ENCODE results near the gene GJB3.
"Not testable (repeated sequence)": the region's sequence is repeated elsewhere in the genome, so short reads cannot be mapped to it uniquely, and the experiment has no call there.

GJB3 gene

DNA sequence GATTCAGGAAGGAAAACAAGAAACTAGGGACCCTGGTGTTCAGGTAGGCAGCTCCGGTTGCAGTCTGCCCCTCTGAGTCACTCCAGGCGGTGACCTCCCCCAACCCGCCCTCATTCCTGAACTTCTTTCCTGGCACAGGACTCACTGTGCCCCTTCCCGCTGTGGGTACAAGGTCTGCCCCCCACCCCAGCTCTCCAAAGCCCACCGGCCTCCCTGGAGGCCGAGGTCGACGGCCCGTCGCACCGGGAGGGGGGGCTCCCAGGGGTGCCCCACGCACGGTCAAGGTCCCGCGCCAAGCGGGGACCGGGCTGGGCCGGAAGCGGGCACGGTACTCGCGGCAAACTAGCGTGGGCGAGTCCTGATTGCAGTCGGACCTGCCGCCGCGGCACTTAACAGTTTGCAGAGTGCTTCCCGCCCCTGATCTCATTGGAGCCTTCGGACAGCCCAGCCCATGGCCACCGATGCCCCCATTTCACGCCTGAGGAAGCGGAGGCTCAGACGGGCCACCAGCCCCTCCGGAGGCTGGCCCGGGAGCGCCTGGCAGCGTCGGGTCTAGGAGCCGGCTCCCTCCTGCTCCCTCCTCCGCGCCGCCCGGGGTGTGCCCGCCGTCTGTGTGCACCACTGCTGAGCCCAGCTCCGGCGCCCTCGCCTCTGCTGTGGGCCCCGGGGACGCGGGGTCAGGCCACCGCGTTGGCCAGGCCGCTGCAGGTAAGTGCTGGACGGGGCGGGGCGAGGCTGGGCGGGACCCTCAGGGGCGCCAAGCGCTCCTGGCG, at the start of gene GJB3:
Gene GJB3, plus strand, starts transcription at position 144 of the 773 bp plus-strand sequence. CDS start 3,549 bp downstream, outside the sequence.
- DNase-seq = peak; percentile 18

DNA sequence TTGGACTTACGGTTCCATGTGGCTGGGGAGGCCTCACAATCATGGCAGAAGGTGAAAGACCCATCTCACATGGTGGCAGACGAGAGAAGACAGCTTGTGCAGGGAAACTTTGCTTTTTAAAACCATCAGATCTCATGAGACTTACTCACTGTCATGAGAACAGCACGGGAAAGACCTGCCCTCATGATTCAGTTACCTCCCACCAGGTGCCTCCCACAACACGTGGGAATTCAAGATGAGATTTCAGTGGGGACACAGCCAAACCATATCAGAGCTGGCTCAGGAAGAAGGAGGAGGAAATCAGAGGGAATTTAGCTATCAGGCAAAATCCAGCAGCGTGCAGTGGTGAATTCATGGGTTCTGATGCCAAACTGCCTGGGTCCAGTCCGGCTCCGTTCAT, 48.2 kb upstream of the GJB3 start:
- not testable (repeated sequence) for DNase-seq

DNA sequence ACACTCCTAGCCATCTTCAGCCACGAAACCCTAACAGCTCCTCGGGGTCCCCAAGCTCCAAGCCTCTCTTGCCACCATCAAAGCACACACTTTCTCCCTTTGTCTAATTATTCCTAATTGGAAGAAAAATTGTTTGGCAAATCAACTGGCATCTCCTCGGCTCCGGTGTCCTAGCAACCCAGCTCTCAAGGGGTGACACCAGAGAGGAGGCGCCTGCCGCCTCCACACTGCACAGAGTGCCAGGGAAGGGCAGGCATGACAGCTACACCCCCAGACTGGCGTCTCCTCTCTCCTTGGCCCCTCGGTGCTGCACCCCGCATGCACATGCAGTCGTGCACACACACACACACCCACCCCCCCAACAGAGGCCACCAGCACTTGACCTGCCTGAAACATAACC, 44.3 kb upstream of the GJB3 start:
- no peak for DNase-seq

DNA sequence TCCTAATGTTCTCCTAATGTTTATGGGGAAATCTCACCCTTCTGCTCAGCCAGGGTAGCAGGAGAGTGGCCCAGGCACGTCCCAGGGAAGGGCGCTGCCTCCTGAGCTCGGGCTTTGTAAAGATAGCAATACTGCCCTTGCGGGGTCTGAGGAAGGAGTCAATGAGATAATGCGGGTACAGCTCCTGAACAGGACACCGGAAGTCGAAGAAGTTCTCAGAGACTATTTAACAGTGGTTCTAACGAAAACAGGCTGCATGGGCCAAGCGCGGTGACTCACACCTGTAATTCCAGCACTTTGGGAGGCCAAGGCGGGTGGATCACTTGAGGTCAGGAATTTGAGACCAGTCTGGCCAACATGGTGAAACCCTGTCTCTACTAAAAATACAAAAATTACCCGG, 43.8 kb upstream of the GJB3 start:
- DNase-seq = not testable (repeated sequence)

DNA sequence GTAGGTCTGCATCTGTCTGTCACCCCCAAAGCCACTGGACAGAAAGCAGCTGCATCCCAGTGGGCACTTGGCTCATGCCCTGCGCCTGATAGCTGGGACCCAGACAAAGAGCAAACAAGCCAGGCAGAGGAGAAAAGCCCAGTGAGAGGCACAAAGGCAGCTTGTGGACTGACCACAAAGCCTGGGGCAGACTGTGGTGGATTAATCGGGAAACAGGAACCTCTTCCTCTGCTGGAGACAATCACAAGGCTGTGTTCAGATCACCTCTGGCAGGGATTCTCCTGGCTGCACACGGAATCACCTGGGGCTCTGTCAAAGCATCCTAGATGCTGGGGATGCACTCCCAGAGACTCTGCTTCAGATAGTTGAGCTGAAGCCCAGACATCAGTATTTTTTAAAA, 41.4 kb upstream of the GJB3 start:
- no peak for DNase-seq

DNA sequence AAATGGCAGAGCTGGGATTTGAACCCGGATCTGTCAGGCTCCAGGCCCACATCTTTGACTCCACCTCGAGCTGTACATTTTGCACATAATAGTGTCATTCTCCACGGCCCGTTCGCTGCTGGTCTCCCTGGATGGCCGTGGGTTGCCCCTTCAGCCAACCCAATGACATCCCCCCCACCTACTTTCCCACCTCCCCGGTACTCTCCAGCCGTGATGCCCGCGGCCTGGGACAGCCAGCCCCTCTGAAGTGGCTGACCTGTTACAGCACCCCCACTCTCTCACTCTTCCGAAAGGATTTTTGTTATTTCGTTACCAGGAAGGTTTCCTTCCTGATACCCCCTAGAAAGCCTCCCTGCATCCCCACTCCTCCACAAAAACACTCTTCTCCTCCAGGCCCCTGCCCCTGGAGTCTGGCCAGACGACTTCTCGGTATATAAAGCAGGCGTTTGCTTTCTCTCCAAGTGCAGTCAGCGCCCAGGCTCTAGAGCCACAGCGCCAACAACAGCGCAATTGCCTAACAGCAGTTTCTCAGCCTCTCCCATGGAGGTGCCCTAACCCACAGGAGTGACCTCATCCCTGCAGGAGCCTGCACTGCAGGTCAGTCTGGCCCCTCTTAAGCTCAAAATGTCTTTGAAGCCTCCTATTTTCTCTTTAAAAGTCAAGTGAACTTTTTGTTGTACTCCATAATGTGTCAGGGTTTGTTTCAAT, 40.7 kb upstream of the GJB3 start:
- DNase-seq = no peak

DNA sequence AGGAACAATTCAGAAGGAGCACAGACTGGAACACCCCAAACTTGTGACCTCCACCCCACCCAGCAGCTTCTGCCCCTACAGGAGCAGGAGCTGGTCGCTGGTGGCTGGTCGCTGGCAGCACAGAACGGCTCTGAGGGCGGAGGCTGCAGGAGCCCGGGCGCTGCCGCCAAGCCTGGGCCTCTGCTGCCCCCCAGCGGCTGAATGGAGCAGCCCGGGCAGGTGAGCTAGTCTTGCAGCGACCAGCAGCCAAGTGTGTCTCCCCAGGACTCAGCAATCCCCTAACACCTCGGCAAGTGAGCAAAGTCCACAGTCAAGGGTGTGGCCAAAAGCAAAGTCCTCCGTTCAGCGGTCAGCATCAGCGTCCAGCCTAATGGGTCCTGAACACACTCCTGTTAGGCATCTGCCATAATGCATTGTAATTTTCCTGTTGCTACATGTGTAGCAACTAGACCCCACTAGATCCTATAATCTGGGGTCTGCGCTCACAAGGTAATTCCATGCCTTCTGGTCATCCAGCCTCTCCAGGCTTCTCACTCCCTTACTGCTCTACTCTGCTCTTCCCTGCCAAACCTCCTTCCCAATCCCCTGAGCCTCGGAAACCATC, 38.2 kb upstream of the GJB3 start:
- peak; percentile 88 for DNase-seq

DNA sequence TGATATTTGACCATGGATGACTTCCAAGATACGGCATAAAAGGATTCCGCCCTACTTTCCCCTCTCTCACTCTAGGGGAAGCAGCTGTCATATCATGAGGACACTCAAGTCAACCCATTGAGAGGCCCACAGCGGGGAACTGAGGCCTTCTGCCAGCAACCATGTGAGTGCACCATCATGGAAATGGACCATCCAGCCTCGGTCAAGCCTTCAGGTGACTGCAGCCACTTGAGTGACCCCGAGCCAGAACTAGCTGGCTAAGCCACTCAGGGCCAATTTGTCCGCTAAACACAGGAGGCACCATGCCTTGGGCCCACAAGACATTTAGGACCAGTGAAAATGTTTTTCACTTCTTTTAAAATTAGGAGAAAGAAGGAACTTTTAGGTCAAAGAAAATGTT, 37.2 kb upstream of the GJB3 start:
- DNase-seq = no peak

DNA sequence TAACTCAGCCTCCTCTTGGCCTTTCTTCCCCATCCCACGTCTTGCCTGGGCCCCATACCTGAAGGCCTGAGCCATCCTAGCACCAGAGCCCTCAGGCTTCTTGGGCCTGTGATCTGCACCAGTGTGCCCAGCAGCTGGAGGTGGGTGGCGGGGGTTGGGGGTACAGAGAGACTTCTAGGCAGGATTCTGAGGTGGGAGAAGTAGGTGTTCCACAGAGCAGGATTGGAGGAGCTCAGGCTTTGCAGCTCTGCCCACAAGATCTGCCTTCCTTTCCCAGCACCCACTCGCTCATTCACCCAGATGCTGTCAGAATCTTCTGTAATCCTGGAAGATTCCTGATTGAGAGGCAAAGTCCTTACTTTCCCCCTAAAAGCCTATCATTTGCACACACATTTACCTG, 36.2 kb upstream of the GJB3 start:
- DNase-seq = no peak

DNA sequence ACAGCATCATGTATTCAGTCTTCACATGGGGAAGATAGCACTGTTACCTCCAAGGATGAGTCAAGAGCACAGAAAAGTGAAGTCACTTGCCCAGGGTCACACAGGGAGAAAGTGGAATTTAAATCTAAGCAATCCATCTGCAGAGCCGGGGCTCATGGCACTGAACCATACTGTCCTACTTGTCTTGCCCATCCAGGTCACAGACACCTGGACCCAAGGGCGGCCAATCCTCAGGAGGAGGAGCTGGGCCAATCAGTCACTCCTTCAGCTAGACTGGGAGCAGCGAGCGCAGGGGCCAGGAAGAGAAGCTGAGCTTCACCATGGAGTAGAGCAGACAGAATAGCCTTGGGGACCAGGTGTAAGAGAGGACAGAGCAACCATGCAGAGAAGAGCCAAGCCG, 35.3 kb upstream of the GJB3 start:
- no peak for DNase-seq

DNA sequence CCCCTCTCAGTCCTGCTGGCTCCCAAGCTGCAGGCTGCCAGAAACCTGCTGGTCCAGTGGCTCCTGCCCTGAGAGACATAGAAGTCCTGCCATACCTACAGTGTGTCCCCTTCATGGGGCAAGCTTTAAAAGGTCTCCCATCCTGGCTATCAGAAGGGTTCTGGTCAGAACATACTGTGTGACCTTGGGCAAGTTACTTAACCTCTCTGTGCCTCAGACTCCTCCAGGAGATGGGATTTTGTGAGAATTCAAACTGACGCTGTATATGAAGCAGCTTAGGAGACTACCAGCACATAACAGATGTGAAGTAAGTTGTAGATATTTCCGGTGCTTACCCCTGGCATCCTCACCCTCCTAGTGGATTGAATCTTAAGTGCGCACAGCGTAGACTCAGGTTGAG, 34.9 kb upstream of the GJB3 start:
- DNase-seq = no peak

DNA sequence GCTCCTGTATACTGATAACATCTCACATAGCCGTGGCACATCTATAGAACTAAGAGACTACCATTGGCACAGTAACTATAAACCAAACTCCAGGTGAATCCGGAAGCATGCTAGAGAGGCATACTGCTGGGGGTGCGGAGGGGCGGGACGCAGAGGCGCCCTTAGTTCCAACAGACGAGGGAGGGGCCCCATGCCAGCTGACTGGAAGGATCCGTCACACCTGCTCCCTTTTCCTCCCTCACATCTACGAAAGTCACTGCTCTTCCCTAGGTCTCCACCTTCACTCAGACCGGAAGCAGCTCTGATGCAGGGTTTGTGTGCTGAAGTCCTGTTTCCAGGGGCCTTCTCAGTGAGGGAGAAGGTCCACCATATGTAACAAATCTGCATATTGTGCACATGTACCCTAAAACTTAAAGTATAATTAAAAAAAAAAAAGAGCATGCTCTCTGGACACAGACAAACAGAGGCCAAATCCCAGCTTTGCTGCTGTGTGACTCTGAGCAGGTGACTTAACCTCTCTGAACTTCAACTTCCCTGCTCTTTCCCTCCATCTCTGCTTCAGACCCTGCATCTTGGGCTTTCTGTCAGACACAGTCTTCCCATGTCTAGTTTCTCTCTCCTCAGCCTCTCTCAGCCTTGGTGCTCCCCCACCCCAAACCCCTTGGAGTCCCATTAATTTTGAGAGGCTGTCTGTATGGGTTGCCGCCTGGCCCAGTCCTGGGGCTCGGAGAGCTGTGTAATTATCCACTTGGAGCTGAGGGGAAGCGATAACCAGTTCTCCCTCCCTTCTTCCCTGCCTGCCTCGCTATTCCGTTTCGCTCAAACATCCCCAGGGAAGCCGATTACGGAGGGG, 34.0 kb upstream of the GJB3 start:
- no peak for DNase-seq

DNA sequence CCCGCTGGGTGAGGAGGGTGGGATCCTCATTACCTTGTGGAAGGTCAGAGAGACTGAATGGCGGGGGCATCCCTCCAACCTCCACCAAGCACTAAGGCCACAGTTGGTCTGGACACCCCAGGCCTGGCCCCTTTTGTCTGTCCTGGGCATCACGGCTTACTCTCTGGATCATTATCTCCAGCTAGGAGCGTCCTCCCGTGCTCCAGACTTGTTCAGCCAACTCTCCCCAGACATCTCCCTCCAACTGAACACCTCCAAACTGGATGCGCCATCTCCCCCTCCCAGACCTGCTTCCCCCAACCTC, 33.4 kb upstream of the GJB3 start:
- no peak for DNase-seq

DNA sequence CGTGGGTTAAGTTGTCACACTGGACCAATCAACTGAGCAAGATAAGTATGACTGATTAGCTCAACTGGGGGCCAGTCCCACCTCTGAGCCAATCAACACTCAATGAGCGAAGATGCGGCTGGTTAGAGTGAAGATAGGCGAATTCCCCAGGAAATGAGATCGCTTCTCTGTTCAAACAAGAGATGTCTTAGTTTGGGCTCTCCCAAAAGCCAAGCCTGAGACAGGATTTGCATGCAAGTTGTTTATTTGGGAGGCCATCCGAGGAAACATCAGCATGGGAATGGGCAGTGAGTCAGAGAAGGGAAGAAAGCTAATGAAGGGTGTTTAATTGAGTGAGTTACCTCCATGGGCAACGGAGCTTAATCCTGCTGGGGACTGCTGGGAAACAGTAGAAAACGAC, 31.0 kb upstream of the GJB3 start:
- DNase-seq = no peak

DNA sequence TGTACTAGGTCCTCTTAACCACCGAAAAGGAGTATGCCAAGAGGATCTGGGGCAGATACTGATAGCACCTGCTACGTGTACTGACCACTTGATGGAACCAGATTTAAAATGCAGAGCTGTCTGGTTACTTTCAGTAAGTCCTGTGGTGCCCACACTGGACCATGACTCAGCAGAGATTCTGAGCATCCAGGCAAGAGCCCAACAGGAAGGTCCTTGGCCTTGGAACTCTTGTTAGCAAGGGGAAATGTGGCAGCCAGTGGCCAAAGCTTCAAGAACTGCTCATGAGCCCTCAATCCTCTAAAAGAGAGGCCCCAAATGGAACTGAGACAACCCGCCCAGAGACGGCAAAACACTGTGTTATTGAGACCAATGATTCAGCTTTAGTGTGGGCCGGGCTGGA, 30.4 kb upstream of the GJB3 start:
- DNase-seq = no peak

DNA sequence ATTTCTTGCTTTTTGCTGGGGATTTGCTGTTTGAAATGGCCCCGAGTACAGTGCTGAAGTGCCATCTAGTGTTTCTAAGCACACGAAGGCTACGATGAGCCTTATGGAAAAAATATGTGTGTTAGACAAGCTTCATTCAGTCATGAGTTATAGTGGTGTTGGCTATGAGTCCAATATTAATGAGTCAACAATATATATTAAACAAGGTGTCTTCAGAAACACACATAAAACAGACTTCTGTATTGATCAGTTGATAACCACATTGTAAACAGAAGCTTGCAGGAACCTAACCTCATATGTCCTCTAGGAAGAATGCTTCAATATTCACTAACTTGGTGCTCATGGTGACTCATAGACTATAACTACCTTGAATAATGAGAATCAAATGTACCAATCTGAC, 27.9 kb upstream of the GJB3 start:
- DNase-seq = no peak

DNA sequence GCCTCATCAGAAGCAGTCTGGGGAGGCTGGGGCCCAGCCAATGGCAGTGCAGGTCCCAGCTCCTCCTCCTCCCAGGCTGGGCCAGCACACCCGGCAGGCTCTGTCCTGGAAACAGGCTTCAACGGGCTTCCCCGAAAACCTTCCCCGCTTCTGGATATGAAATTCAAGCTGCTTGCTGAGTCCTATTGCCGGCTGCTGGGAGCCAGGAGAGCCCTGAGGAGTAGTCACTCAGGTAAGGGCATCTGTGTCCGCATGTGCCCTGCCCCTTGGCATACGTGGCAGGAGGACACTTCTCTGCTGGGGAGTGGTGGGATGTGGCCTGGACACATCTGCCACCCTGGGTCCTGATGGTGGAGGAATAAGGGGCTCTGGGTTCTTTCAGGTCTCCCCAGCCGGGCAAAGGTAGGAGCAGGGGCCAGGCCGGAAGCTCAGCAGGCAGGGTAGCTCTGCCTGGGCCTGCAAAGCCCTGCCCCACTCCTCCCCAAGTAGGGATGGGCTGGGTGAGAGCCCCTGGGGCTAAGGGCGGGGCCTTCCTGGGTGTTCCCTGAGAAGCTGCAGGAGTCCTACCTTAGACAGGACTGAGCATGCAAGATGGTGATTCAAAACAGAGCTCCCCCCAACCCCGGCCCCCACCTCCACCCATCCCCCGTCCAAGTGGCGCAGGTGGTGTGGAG, 25.9 kb upstream of the GJB3 start, which contains the start of gene GJB5:
Gene GJB5, plus strand, starts transcription at position 84 of the 674 bp plus-strand sequence. CDS start 2,284 bp downstream, outside the sequence.
- DNase-seq = no peak

DNA sequence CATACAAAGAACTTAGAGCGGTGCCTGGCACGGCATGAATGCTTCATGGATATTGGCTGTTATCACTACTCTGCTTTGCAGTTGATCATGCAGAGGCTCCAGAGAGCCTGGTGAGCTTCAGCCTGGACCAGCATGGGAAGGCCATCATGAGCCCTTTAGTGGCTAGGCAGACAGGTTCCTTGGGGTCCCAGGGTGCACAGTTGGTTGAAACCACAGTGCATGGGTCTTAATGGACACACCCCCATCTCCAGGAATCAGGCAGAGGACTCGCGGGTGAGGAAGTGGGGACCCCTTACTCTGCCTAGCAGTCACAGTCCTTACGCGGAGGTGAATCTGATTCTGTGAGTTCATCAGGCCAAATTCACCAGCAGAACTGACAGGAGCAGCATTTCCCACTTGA, 25.1 kb upstream of the GJB3 start:
- no peak for DNase-seq

DNA sequence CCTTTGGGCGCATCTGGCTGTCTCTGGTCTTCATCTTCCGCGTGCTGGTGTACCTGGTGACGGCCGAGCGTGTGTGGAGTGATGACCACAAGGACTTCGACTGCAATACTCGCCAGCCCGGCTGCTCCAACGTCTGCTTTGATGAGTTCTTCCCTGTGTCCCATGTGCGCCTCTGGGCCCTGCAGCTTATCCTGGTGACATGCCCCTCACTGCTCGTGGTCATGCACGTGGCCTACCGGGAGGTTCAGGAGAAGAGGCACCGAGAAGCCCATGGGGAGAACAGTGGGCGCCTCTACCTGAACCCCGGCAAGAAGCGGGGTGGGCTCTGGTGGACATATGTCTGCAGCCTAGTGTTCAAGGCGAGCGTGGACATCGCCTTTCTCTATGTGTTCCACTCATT, 23.6 kb upstream of the GJB3 start:
- DNase-seq = no peak

DNA sequence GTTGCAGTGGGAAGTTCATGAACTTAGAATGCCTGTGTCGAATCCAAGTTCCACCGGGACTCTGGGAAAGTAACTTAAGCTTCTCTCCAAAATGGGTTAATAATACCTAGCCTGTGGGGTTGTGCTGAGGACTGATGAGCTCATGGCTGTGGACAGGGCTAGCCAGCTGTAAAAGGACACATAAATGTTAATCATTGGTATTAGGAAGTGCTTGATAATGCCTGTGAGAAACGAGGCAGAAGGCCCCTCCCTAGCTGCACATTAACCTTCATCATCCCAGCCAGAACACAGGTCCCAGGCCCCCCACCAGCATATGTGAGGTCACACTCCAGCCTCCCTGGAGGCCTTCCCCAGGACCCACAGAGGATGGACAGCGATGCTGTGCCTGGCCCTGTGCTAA, 22.3 kb upstream of the GJB3 start:
- DNase-seq = no peak

DNA sequence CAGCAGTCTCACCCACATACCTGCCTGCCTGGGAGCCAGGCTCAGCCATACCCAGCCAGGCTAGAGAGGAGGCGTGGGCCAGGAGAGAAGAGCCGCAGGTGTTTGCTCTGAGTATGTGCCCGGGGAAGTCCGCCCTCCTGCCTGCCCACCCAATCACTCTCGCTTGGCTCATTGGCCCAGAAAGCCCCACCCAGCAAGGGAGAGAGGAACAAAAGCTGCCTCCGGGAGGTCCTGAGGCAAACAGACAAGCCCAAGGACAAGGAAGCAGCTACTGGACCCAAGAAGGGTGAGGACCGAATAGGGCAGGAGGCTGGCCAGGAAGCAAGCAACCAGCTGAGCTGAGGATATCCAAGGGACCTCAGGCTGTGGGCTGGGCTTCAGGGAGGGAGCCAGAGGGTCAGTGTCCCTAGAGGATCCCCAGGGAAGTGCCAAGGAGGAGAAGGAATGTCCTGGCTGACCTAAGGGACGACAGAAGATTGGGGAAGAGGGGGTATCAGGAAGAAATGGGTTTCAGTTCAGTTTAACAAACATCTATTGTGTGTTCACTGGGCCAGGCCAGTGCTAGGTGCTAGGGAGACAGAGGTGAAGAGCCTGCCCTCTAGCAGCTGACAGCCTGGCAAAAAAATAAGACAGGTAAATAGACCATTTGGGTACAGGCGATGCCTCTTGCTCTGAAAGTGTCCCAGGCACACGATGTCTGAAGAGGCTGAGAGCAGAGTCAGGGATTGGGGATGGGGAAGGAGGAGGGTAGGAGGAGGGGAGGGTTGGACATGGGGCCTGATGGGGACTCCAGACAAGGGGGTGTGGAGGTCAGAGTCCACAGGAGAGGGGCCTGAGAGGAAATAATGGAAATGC, 21.3 kb upstream of the GJB3 start, which contains the start of gene GJB4:
Gene GJB4, plus strand, starts transcription at position 238 of the 855 bp plus-strand sequence. CDS start 1,515 bp downstream, outside the sequence.
- no peak for DNase-seq
